Measurements from ENCODE around the gene SLC8A3.

The SLC8A3 gene

DNA sequence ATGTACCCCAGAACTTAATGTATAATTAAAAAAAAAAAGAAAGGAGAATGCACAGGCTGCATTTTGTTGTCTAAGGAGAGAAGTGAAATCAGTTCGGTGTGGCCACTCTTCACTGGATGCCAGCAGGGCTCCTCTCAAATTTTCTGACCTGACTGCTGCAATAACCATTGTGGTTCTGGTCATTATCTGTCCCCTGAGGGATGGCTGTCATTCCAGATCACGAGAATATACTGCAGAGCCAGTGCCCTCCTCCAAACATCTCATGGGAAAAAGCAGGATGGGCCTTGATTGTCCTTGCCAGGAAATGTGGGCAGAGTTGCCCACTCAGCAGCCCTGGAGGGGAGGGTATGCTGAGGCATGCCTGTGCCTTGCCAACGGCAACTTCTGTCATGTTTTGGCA, 139.1 kb downstream of the SLC8A3 start:
- no peak for DNase-seq (ENCODE audit: low read depth)
- no peak overlapping the region for H3K4me3 ChIP-seq (replicated peaks; ENCODE audit: low read depth, low read length)
- no peak for TF ChIP-seq CTCF (IDR thresholded peaks at IDR 0.05; ENCODE audit: low read length, missing control alignments)

- no peak for DNase-seq (ENCODE audit: low read depth)
- no peak for TF ChIP-seq CTCF (IDR thresholded peaks at IDR 0.05; ENCODE audit: low read length, missing control alignments)
- no peak overlapping the region for H3K4me3 ChIP-seq (replicated peaks; ENCODE audit: low read depth, low read length)
These were observed 140.5 kb downstream of the SLC8A3 start for GRCh38 chr14:70048313-70048654.

DNA sequence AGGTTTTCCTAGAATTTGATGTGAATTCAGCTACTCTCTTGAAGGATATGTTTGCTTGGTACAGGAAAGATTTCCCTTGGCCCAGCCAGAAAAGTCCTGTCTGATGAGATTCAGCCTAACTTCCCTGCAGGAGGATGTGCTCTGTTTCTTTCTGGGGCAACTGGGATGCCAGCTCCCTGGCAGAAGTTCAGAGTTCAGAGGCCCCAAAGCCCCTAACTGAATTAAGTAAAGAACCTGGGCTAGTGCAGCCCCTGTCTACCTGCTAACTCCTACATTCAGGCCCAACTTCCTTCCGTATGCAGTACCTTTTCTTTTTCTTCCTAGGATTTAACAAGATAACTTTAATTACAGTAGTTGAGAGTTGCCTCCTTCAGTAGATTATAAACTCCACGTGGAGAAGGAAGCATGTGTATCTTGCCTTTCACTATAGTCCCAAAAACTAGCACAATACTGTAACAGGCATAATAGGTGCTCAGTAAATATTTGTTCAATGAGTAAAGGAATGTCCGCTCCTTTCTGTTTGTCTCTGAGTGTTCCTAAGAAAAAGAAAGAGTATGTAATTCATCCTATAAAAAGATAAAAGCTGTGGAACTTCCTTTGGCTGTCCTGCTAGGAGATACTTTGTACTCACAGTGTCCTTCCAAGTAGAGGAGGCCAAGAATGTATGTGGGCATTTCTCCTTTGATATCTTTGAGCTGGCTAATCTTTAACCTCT, 141.0 kb downstream of the SLC8A3 start:
- H3K4me3 ChIP-seq (replicated peaks; ENCODE audit: low read depth, low read length), result no peak overlapping the region
- TF ChIP-seq CTCF (IDR thresholded peaks at IDR 0.05; ENCODE audit: low read length, missing control alignments), result no peak
- DNase-seq (ENCODE audit: low read depth), result no peak

- peak; percentile 71 for TF ChIP-seq CTCF (IDR thresholded peaks at IDR 0.05; ENCODE audit: low read length, missing control alignments)
- H3K4me3 ChIP-seq (replicated peaks; ENCODE audit: low read depth, low read length), result no peak overlapping the region
- DNase-seq (ENCODE audit: low read depth), result peak; percentile 62
These were observed 142.8 kb downstream of the SLC8A3 start for GRCh38 chr14:70045844-70046535.

DNA sequence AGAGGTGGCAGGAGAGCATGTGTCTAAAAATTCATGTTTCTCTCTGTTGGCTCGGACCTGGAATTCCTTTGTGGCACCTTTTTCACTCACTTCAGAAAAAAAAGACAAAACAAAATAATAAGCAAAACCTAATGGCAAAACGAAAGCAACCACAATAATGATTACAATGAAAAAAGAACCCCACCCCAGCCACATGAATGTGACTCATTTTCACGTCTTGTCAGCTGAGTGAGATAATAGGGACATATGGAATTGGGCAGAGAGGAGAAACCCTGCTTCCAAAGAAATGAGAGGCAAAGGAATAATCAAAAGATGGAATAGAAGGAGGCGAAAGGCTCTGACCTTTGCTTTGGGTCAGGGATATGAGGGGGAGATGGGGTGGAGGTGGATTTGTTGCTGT, 143.4 kb downstream of the SLC8A3 start:
- no peak overlapping the region for H3K4me3 ChIP-seq (replicated peaks; ENCODE audit: low read depth, low read length)
- DNase-seq (ENCODE audit: low read depth), result no peak
- TF ChIP-seq CTCF (IDR thresholded peaks at IDR 0.05; ENCODE audit: low read length, missing control alignments), result no peak

DNA sequence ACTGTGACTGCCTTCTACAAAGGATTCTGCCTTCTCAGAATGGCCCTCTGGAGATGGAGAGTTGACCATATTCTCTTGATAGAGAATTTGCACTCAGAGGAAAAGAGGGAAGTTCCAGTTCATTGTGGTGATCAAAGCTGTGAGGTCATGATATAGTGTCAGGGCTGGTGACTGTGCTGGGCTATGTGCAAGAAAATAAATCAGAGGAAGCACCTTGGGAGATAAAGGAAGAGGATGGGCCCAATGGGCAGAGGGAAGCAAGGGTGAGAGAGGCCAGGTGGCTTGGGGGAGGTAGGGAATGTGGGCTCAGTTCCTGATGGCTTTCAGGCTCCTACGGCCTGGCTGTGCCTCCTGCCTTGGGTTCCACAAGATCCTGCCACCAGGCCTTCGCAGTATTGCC, 145.8 kb downstream of the SLC8A3 start:
- no peak overlapping the region for H3K4me3 ChIP-seq (replicated peaks; ENCODE audit: low read depth, low read length)
- no peak for DNase-seq (ENCODE audit: low read depth)
- TF ChIP-seq CTCF (IDR thresholded peaks at IDR 0.05; ENCODE audit: low read length, missing control alignments), result no peak

GRCh38 chr14:70036665-70037064, 152.1 kb downstream of the SLC8A3 start:
- H3K4me3 ChIP-seq (replicated peaks; ENCODE audit: low read depth, low read length), result no peak overlapping the region
- DNase-seq (ENCODE audit: low read depth), result no peak
- TF ChIP-seq CTCF (IDR thresholded peaks at IDR 0.05; ENCODE audit: low read length, missing control alignments), result no peak

Measured in fibroblast of pulmonary artery (primary cell).